Measurements from ENCODE around the gene SPEF2.

- TF ChIP-seq CTCF (IDR thresholded peaks at IDR 0.05) (no peak), POLR2A (IDR thresholded peaks at IDR 0.05) (no peak), POLR2AphosphoS5 (IDR thresholded peaks at IDR 0.05) (no peak)
These were observed 153.6 kb downstream of the SPEF2 start for GRCh38 chr5:35771300-35771699.
